ES-I3 (cell line): ENCODE data around the gene ARHGEF6.

Experiments used
- H3K36me3 ChIP-seq: 2 replicates; pipeline ENCODE4 v1.6.1; 2013; ENCODE audit warnings: mild to moderate bottlenecking, low read length, control low read depth, moderate library complexity; ENCODE audit not compliant: insufficient read depth
- H3K4me1 ChIP-seq: 2 replicates; pipeline ENCODE4 v1.6.1; 2013; ENCODE audit warnings: mild to moderate bottlenecking, control low read depth, low read length; ENCODE audit not compliant: insufficient read depth
- H3K9ac ChIP-seq: 2 replicates; pipeline ENCODE4 v1.6.1; 2013; ENCODE audit warnings: low read depth, mild to moderate bottlenecking, low read length, moderate library complexity
- H3K9me3 ChIP-seq: 2 replicates; pipeline ENCODE4 v1.6.1; 2013; ENCODE audit warnings: mild to moderate bottlenecking, low read length, moderate library complexity; ENCODE audit not compliant: control insufficient read depth, insufficient read depth

ARHGEF6 gene

GRCh38 chrX:136714626-136715599 is 65.8 kb downstream of the ARHGEF6 start:
- Histone ChIP-seq H3K4me1 (peaks cover 7% of the 10 kb centered on the region; the same call in 1 of the 2 replicates), H3K9me3 (no peaks in the 10 kb centered on the region), H3K9ac (no peak overlapping the region), H3K36me3 (no peaks in the 10 kb centered on the region)

GRCh38 chrX:136712650-136713310 is 68.0 kb downstream of the ARHGEF6 start:
- H3K4me1 ChIP-seq: peaks cover 7% of the 10 kb centered on the region; the same call in 1 of the 2 replicates

GRCh38 chrX:136711147-136711546 is 69.6 kb downstream of the ARHGEF6 start:
- no peaks in the 10 kb centered on the region for H3K9me3 ChIP-seq
- no peaks in the 10 kb centered on the region for H3K36me3 ChIP-seq
- peaks cover 7% of the 10 kb centered on the region; the same call in 1 of the 2 replicates for H3K4me1 ChIP-seq
- H3K9ac ChIP-seq: no peak overlapping the region

More at GRCh38 chrX:136712650-136713310, 68.0 kb downstream of the ARHGEF6 start:
- Histone ChIP-seq H3K9me3 (no peaks in the 10 kb centered on the region), H3K36me3 (no peaks in the 10 kb centered on the region), H3K9ac (no peak overlapping the region)

- Histone ChIP-seq H3K4me1 (peaks cover 7% of the 10 kb centered on the region; the same call in 1 of the 2 replicates), H3K36me3 (no peaks in the 10 kb centered on the region), H3K9me3 (no peaks in the 10 kb centered on the region), H3K9ac (no peak overlapping the region)
Observed at GRCh38 chrX:136710325-136710951, 70.3 kb downstream of the ARHGEF6 start.

GRCh38 chrX:136708348-136708747 is 72.4 kb downstream of the ARHGEF6 start:
- H3K9ac ChIP-seq: no peak overlapping the region
- no peaks in the 10 kb centered on the region for H3K9me3 ChIP-seq
- peaks cover 6% of the 10 kb centered on the region; the same call in 1 of the 2 replicates for H3K4me1 ChIP-seq
- no peaks in the 10 kb centered on the region for H3K36me3 ChIP-seq

- H3K36me3 ChIP-seq: no peaks in the 10 kb centered on the region
- H3K9ac ChIP-seq: no peak overlapping the region
- H3K9me3 ChIP-seq: no peaks in the 10 kb centered on the region
- H3K4me1 ChIP-seq: peaks cover 5% of the 10 kb centered on the region; the same call in 1 of the 2 replicates
Observed at GRCh38 chrX:136697156-136697555, 83.6 kb downstream of the ARHGEF6 start.

- Histone ChIP-seq H3K36me3 (no peaks in the 10 kb centered on the region), H3K9me3 (no peaks in the 10 kb centered on the region), H3K9ac (no peak overlapping the region; the same call in 1 of the 2 replicates), H3K4me1 (peaks cover 12% of the 10 kb centered on the region)
Observed at GRCh38 chrX:136694431-136695087, 86.2 kb downstream of the ARHGEF6 start.

- H3K9me3 ChIP-seq: no peaks in the 10 kb centered on the region
- H3K4me1 ChIP-seq: peaks cover 17% of the 10 kb centered on the region
Observed at GRCh38 chrX:136692271-136692670, 88.5 kb downstream of the ARHGEF6 start.

GRCh38 chrX:136691028-136691809 is 89.5 kb downstream of the ARHGEF6 start:
- H3K4me1 ChIP-seq: peaks cover 17% of the 10 kb centered on the region
- no peaks in the 10 kb centered on the region for H3K9me3 ChIP-seq
- H3K36me3 ChIP-seq: no peaks in the 10 kb centered on the region
- H3K9ac ChIP-seq: no peak overlapping the region

More at GRCh38 chrX:136692271-136692670, 88.5 kb downstream of the ARHGEF6 start:
- H3K9ac ChIP-seq: no peak overlapping the region
- H3K36me3 ChIP-seq: no peaks in the 10 kb centered on the region

GRCh38 chrX:136689436-136689835 is 91.3 kb downstream of the ARHGEF6 start:
- Histone ChIP-seq H3K9me3 (no peaks in the 10 kb centered on the region), H3K36me3 (no peaks in the 10 kb centered on the region), H3K9ac (no peak overlapping the region), H3K4me1 (peaks cover 13% of the 10 kb centered on the region)

- H3K4me1 ChIP-seq: peaks cover 12% of the 10 kb centered on the region
- no peaks in the 10 kb centered on the region for H3K9me3 ChIP-seq
- no peaks in the 10 kb centered on the region for H3K36me3 ChIP-seq
- no peak overlapping the region for H3K9ac ChIP-seq
Observed at GRCh38 chrX:136687457-136687856, 93.3 kb downstream of the ARHGEF6 start.

- H3K9me3 ChIP-seq: no peaks in the 10 kb centered on the region
- H3K9ac ChIP-seq: no peak overlapping the region
- H3K36me3 ChIP-seq: no peaks in the 10 kb centered on the region
- peaks cover under 1% of the 10 kb centered on the region; the same call in 1 of the 2 replicates for H3K4me1 ChIP-seq
Observed at GRCh38 chrX:136684120-136684519, 96.6 kb downstream of the ARHGEF6 start.

GRCh38 chrX:136679531-136679930 is 101.2 kb downstream of the ARHGEF6 start:
- Histone ChIP-seq H3K36me3 (no peaks in the 10 kb centered on the region), H3K9ac (no peak overlapping the region), H3K9me3 (no peaks in the 10 kb centered on the region), H3K4me1 (no peaks in the 10 kb centered on the region)
